ENCODE measurements around the gene EHD4.

Gene EHD4

DNA sequence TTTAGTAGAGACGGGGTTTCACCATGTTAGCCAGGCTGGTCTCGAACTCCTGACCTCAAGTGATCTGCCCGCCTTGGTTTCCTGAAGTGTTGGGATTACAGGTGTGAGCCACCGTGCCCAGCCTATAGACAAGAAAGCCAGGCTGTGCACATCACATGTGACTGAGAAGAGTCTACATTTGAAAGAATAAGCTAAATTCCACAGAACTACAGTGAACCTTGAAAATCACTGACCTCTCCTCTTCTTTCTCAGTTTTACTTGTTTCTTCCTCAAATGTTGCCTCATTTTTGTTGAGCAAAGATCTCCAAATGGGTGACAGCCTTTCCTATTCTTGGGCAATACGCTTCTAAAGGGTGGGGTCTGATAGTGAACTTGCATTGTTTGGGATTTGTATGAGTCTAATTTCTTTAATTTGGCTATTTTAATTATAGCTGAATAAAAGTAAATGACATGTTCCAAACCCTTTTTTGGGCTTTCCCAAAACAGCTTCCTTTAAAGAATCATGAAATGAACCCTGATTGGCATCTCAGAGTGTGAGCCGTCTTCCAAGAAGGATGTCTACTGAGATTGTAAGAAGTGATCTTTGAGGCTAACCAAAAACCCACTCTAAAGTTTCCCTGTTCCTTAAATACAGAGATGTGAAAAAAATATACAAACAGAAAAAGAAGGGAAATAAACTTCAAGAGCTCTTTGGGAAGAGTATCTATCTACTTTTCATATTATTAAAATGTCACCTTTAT is 56.9 kb downstream of the EHD4 start:
- DNase-seq: no peak

- DNase-seq: no peak
These were observed 57.9 kb downstream of the EHD4 start for GRCh38 chr15:41914411-41914810.

GRCh38 chr15:41913256-41913655 is 59.1 kb downstream of the EHD4 start:
- no peak for DNase-seq

DNA sequence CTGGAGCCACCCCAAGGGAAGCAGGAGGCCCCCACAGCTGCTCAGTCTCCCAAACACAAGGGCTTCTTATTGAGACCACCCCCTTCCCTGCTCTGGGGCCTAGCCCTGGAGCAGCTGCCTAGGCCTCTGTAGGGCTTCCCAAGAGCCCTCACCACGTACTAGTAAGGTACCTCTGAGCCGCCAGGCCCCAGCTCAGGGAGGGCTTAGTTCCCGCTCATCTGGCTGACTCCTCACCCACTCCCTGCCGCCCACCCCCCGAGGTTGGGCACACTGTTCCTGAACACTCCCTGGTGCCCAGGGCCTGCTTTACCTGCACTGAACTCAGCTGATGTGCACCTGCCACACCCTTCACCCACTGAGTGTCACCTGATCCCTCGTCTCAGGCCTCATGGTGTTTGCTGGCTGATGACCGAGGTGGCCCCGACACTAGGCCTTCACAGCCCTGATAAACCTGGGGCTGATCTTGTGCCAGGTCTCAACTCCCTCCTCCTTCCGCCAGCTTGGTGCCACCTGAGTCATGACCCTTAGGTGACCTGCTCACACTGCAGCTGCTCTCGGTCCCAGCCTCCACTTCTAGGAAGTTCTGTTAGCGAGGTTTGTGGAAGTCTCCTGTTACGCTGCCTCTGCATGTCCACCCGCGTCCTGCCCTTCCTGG is 60.5 kb downstream of the EHD4 start:
- DNase-seq: no peak

DNA sequence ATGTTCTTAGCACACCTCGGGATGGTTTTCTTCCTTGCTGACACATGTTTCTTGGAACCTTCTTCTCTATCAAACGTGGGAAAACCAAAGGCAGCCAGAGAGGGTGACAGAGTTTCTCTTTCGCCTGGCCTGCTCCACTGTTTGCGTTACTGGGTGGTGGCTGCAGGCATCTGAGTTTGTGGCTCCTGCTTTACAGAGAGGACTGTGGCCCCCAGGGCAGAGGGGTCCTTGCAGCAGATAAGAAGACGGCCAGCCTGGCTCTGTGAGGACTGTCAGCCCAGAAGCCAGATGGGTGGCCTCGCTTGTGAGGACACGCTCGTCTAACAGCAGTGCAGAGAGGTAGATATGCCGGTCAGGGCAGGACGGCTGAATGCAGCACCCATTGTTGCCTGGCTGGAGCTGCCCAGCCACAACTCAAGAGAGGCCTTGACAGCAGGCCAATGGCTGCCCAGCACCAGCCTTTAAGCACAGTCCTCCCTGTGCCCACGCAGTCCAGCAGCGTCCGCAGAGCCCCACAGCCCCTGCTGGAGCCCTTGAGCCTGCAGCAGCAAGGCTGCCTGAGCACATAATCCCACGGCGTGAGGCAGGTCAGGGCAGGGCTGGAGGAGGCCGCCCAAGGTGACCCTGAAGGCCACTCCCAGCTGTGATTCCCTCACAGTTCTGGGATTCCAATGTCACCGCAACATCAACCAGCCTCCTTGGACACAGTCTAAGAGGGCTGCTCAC is 63.5 kb downstream of the EHD4 start:
- no peak for DNase-seq

GRCh38 chr15:41907141-41907540 is 65.2 kb downstream of the EHD4 start:
- DNase-seq: no peak

- DNase-seq: no peak
These were observed 65.7 kb downstream of the EHD4 start for GRCh38 chr15:41906608-41907007.

- DNase-seq: no peak
These were observed 67.1 kb downstream of the EHD4 start for GRCh38 chr15:41905036-41905793.

GRCh38 chr15:41904541-41905005 is 67.8 kb downstream of the EHD4 start:
- DNase-seq: peak; percentile 67

DNA sequence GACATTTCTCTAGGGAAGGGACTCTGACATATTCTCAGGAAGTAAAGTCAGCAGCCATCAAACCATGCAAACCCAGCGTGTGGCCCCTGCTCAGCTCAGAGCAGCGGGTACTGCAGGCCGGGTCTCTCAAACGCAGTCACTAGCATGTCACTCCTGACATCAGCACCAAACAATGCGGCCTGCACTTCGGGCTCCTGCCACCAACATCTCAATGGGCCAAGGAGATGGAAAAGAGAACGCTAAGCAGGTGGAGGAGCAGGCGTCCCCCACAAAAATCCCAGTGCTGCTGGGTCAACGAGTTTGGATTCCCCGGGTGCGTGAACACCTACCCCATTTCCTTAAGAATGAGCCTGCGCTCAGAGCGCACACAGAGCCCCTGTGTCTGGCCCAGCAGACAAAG is 68.6 kb downstream of the EHD4 start:
- DNase-seq: no peak

DNA sequence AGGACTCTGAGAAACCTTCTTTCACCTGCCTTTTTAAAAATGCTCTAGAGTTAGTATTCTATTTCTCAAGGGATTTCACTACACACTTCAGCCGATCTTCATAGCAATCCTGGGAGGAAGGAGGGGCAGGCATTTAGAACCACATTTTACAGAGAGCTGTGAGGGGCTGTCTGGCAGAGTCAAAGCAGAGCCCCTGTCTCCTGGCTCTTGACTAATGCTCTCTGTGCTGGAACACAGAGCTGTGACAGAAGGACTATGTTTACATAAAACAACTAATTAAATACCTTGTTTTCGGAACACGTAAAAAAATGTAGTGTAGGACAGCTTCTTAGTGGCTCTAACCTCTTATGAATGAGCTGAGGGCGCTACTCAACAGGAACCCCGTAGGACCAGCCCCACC is 70.9 kb downstream of the EHD4 start:
- no peak for DNase-seq

DNA sequence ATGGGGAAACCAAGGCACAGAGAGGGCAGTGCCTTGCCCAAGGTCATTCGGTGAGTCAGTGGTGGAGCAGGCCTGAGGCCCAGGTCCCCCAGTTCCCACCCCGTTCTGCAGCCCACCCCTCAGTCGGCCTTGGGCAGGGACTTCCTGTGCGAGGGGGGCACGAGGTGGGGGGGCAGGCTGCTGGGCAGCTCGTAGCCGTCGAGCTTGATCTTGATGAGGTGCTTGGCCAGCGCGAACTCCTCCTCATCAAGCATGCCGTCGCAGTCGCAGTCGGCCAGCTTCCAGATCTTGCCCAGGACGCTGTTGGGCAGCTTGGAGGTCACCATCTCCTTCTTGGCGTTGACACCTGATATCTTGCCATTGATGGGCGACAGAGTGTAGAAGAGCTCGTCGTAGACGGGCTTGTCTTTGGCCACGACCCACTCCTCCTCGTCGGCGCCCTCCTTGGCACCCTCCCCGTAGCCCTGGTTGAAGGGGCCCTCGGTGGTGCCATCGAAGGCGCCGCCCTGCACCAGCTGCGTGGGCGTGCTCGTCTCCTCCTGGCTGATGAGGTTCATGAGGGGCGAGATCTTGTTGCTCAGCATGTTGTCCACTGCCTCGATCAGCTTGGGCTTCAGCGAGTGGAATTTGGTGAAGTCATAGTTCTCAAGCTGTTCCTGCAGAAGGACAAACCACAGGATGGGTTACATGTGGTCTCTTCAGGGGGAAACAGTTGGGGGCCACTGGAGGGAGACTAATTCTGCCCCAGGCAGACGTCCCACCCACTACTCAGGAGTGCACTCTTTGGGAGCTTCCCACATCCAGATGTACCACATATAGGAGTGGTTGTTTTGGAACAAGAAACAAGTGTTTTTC is 71.6 kb downstream of the EHD4 start:
- no peak for DNase-seq

DNA sequence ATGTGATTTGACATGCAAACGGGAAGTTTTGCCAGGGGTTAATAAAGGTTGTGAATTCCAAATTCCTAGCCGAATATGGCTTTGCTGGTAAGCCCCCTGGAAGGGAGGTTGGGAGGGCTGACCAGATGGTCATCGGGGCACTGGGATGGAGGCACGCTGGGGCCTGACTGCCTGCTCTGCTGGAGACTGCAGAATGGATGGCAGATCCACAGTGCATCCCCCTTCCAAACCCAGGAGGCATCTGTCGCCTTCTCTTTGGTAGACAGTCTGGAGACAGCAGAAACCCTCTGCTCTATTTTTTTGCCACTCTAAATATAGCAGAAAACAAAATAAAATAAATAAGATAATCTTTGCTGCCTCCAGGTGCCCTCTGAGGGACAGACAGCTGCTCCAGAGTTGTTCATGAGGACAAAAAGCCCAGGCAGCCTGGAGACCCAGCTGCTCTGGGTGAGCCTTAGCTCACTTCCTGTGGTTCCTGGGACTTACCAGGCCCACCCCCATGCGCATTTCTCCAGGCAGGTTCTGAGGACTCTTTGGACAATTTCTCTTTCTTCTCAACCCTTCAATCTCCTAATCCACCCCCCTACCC is 72.4 kb downstream of the EHD4 start:
- no peak for DNase-seq

DNA sequence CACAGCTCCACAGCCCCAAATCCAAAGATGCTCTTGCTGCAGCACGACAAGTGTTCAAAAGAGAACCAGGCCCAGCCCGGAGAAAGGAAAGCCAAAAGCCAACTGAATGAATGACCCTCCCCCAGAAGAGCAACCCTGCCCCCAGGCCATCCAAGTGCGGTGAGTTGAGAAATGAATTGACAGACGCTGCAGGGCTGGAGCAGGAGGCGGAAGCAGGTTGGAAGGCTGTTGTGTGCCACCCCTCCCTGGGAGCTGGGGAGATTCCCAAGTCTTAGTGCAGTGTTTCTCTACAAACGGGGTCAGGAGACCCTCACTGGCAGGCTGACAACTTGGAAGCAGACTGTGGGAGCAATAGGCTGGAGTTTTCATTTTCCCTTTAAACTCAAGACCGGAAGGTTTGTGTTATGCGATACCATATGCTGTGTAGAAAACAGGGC is 75.0 kb downstream of the EHD4 start:
- no peak for DNase-seq

DNA sequence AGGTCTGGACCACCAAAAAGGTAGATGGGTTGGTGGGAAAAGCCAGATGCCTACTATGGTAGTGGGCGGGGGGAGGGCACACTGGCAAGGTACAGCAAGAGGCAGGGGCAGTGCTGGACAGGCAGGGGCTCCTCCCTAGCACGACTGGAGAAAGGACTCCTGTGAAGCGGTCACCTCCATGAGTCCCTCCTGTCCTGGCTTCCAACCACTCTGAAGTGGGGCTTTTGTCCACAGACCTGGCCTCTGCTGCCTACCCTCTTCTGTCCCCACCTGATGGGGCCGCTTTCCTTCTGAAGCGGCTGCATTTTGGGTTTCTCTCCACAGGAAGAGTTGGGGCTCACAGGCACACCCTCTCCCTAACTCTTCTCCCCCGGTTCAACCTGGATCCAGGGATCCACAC is 75.8 kb downstream of the EHD4 start:
- DNase-seq: no peak

GRCh38 chr15:41895957-41896356 is 76.4 kb downstream of the EHD4 start:
- DNase-seq: no peak

GRCh38 chr15:41895491-41895890 is 76.9 kb downstream of the EHD4 start:
- DNase-seq: no peak

- DNase-seq: peak; percentile 85
These were observed 77.4 kb downstream of the EHD4 start for GRCh38 chr15:41894791-41895463.

DNA sequence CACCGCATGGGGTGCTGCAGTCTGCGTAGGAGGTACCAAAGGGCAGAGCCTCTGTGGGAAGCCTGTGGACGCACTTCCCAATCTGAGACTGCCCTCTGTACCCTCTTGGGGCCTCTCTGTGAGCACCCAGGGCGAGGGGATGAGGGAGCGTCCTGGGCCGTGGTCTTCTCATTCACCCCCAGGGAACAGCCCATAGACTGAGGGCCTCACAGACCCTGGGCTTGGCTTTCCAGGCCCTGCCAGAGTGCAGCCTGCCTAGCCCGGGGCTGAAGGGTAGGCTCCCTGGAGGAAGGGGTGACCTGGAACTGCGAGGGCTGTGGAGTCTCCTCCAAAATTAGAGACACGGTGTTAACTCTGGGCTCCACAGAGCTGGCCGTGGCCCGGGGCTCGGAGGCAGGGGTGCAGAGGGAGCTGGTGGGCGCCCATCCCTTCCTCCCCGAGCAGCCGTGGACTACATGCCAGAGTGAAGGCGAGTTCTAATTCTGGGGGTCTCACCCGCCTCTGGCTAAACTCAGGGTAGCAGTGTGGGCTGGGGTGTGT is 78.0 kb downstream of the EHD4 start:
- no peak for DNase-seq

GRCh38 chr15:41893422-41894250 is 78.7 kb downstream of the EHD4 start, which contains the start of gene SPTBN5:
SPTBN5 (minus strand) TSS chr15:41894053; CDS start chr15:41893497, 556 bp downstream.
- DNase-seq: no peak

All from fibroblast of upper back skin (primary cell).